GM12892 (cell line): ENCODE measurements around the gene DENND11.
A peak's percentile ranks its signal among the peaks of the same experiment; 100 is the strongest.

Experiments
- POLR2AphosphoS5 ChIP-seq: IDR thresholded peaks from 2 replicates; pipeline ENCODE4 v1.6.1; 2011; ENCODE audit warnings: low read depth, low read length, control low read depth
- TAF1 ChIP-seq: IDR thresholded peaks from 2 replicates; pipeline ENCODE4 v1.6.1; 2011; ENCODE audit warnings: low read depth, mild to moderate bottlenecking, control low read depth, low read length, borderline replicate concordance

DNA sequence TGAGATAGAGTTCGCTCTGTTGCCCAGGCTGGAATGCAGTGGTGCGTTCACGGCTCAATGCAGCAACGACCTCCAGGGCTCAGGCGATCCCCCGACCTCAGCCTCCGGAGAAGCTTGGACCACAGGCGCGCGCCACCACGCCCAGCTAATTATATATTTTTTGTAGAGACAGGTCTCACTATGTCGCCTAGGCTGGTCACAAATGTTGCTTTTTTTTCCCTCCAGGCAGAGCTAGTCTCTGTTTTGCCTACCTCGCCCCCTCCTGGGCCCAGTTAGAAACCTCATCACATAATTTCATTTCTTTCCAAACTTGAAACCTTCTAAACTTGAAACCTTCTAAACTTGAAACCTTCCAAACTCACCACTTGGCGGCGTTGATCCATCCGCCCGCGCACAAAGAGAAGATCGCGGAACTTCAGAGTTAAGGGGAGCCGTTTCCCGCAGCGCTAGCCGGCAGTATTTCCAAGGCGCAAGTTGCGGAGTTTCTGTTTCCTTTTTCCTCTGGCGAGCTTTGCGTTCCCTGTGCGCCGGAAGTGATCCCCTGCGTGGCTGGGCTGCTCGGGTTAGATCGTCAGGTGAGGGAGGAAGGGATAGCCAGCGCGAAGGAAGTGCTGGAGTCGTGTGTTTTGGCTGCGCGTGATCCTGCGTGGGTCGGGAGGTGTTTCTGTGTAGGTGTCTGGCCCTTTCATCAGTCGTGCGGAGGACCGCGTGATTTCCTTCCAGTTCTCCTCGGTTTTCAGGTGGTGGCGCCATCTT is 36.0 kb upstream of the DENND11 start, which contains the start of gene SSBP1:
- TF ChIP-seq POLR2AphosphoS5 (peak; percentile 99), TAF1 (peak; percentile 80; the same call in 1 of the 2 replicates)
